Stomach smooth muscle (tissue), 2 donors: ENCODE results near the gene BACE1.

ENCODE experiments used
- H3K27ac ChIP-seq: one replicate; pipeline ENCODE4 v1.7.0; 2013; ENCODE audit warnings: mild to moderate bottlenecking, low read length, inconsistent platforms
- H3K27me3 ChIP-seq, 2 donors: one replicate each; pipeline ENCODE4 v1.7.0; 2013; ENCODE audit warnings: low read length in 2 of 2; ENCODE audit not compliant: insufficient read depth in 2 of 2, control insufficient read depth in 1 of 2
- H3K36me3 ChIP-seq, 2 donors: one replicate each; pipeline ENCODE4 v1.7.0; 2013; ENCODE audit warnings: low read length in 2 of 2; ENCODE audit not compliant: control insufficient read depth in 2 of 2, insufficient read depth in 2 of 2
- H3K4me1 ChIP-seq: one replicate; pipeline ENCODE4 v1.7.0; 2013; ENCODE audit warnings: low read length; ENCODE audit not compliant: control insufficient read depth, insufficient read depth
- H3K4me3 ChIP-seq, 2 donors: one replicate each; pipeline ENCODE4 v1.7.0; 2013; ENCODE audit warnings: low read length in 2 of 2
- H3K9ac ChIP-seq, 2 donors: one replicate each; pipeline ENCODE4 v1.7.0; 2013; ENCODE audit warnings: low read length in 2 of 2, mild to moderate bottlenecking in 1 of 2
- H3K9me3 ChIP-seq, 2 donors: one replicate each; pipeline ENCODE4 v1.7.0; 2013; ENCODE audit warnings: low read length in 2 of 2; ENCODE audit not compliant: control insufficient read depth in 2 of 2
- donor health status: healthy.
- donor health status: Pancreatic carcinoma.

Gene BACE1

DNA sequence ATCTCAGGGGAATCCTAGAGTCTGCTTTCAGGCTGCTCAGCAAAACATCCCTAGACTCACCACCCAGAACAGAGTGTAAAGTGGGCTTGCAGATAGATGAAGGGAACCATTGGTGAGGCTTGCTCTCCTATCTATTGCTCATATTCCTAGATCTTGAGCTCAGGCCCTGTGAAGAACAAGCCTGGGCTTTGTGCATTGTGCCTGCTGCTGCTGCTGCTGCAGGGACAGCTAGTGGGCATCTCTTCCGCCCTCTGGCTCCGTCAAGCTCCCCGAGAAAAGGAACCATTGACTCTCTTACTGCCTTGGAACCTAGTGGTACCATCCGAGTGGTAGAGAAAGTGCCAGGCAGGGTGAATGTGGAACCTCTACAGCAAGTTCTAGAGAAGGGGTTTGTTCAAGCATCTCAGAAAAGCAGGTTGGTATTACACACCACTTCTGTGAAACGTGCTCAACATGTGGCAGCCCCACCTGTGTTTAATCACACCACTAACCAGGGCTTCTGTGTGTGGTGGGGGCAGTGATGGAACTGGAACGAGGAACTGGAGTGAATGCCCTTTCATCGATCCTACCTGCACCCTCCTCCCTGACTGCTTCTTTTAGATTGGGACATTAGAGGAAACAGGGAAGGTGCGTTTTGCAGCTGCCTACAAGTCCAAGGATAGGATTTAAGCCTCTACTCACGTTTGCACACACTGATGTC, 20.5 kb downstream of the BACE1 start:
- H3K27ac ChIP-seq, result no peak overlapping the region

DNA sequence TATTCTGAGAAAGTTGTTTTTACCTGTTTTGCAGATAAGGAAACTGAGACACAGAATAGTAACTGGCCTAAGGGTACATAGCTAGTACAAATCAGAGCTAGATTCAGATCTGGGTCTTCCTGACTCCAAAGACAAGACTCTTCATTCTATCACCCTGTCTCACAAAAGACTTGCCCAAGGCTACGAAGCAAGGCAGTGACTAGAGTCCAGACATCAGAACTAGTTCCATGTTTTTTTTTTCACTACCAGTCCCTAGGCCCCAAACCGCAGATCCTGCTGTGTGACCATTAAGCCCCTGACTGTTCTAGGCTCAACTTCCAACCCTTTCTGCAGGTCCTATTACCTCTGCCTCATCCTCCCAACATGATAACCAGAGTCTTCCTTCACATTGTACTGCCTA, 23.4 kb downstream of the BACE1 start:
- Histone ChIP-seq H3K27ac (no peak overlapping the region), H3K27me3 (no peaks in the 10 kb centered on the region), H3K9ac (no peak overlapping the region), H3K36me3 (peaks cover 37 to 41% of the 10 kb centered on the region in 2 donors), H3K9me3 (no peaks in the 10 kb centered on the region), H3K4me3 (no peak overlapping the region), H3K4me1 (no peaks in the 10 kb centered on the region)

More for the DNA sequence above, 20.5 kb downstream of the BACE1 start:
- H3K9ac ChIP-seq, result no peak overlapping the region
- no peaks in the 10 kb centered on the region for H3K9me3 ChIP-seq
- no peaks in the 10 kb centered on the region for H3K27me3 ChIP-seq
- no peak overlapping the region for H3K4me3 ChIP-seq
- H3K4me1 ChIP-seq, result peaks cover 9% of the 10 kb centered on the region
- H3K36me3 ChIP-seq, result peaks cover 18 to 26% of the 10 kb centered on the region in 2 donors

- peaks cover 40 to 43% of the 10 kb centered on the region in 2 donors for H3K36me3 ChIP-seq
- H3K27ac ChIP-seq, result no peak within 1 kb of the TSS
- H3K27me3 ChIP-seq, result no peaks in the 10 kb centered on the region
These were observed 25.2 kb downstream of the BACE1 start, which contains the start of gene BACE1-AS for GRCh38 chr11:117290809-117291396. BACE1-AS (plus strand) TSS chr11:117291346.

DNA sequence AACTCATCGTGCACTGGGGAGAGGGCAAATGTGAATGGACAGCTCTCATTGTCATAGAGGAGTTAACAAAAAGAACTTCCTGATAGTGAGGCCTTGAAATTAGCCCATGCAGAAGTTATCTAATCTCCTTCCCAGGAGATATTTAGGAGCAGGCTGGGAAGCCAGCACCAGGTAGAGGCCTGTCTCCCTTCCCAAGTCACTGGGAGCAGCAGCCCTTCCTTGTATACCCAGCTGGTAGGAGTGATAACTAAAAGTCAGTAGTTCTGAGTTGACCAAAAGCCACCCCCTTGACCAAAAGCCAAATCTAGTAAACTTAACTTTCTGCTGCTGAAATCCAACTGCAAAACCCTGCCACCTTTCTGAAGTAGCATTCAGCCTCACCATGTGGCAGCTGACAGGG, 26.3 kb downstream of the BACE1 start:
- no peaks in the 10 kb centered on the region for H3K9me3 ChIP-seq
- no peak overlapping the region for H3K9ac ChIP-seq
- no peaks in the 10 kb centered on the region for H3K27me3 ChIP-seq
- peaks cover 47 to 48% of the 10 kb centered on the region in 2 donors for H3K36me3 ChIP-seq
- no peak overlapping the region for H3K27ac ChIP-seq
- H3K4me1 ChIP-seq, result no peaks in the 10 kb centered on the region
- H3K4me3 ChIP-seq, result no peak overlapping the region

More at GRCh38 chr11:117290809-117291396, 25.2 kb downstream of the BACE1 start, which contains the start of gene BACE1-AS:
- Histone ChIP-seq H3K4me3 (no peak within 1 kb of the TSS), H3K9me3 (no peaks in the 10 kb centered on the region), H3K9ac (no peak within 1 kb of the TSS), H3K4me1 (no peaks in the 10 kb centered on the region)

DNA sequence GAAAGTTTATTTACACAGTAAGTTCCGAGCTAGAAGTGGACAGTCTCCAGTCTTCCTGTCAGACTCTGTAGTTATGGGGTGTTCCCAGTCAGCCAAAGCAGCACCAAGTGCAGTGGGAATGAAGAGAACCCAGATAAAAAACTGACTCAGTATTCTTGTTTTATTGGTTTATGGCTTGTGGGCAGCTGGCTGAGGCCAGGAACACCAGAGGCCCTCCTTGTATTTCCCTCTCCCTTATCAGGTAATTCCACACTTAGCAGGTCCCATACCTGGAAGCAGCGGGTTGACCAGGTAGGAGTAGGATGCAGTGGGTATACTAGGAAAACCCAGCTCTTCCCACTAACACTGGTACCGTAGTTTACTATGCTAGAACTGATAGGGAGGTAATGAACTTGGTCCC, 28.4 kb downstream of the BACE1 start:
- Histone ChIP-seq H3K27ac (no peak overlapping the region), H3K9me3 (no peaks in the 10 kb centered on the region), H3K4me3 (no peak overlapping the region), H3K27me3 (no peaks in the 10 kb centered on the region), H3K36me3 (peaks cover 51 to 52% of the 10 kb centered on the region in 2 donors), H3K4me1 (no peaks in the 10 kb centered on the region), H3K9ac (no peak overlapping the region)

DNA sequence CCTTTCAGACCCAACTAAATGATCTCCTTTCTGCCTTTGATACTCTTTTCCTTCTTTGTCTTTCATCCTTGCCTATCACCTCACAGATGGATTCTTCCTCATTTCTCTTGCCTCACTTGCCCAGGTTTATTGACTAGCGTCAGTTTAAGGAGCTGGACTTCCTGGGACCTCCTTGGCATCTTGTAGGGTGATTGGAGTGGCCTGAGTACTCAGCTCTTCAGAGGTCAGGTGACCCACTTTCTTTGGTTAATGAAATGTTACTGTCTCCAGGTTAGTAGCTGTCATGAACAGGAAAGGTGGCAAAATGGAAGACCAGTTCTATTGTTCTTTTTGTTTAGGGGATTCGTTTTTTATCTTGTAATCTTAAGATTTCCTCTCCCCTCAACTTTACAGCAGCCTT, 29.5 kb downstream of the BACE1 start:
- no peaks in the 10 kb centered on the region for H3K9me3 ChIP-seq
- no peaks in the 10 kb centered on the region for H3K27me3 ChIP-seq
- no peak overlapping the region for H3K27ac ChIP-seq
- no peak overlapping the region for H3K4me3 ChIP-seq
- no peaks in the 10 kb centered on the region for H3K4me1 ChIP-seq
- H3K36me3 ChIP-seq, result peaks cover 57 to 58% of the 10 kb centered on the region in 2 donors
- H3K9ac ChIP-seq, result no peak overlapping the region

DNA sequence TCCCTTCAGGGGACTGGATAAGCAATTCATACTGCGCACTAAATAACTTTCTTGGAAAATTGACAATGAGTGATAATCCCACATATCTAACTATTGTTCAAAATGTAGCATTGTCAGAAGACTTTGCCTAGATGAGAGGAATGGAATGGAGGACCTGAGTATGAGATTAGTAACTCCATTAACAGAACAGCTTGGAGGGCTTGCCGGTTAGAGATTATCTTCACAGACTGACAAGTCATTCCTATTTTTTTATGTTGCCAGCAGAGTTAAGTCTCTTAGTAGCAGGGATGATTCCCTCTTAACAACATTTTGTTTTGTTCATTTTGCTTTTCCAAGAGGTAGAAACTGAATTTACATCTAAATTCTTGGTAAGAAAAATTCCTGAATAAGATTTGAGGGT, 32.0 kb downstream of the BACE1 start:
- no peak overlapping the region for H3K27ac ChIP-seq
- no peak overlapping the region for H3K9ac ChIP-seq
- no peaks in the 10 kb centered on the region for H3K9me3 ChIP-seq
- H3K36me3 ChIP-seq, result peaks cover 44 to 48% of the 10 kb centered on the region in 2 donors
- no peak overlapping the region for H3K4me3 ChIP-seq
- no peaks in the 10 kb centered on the region for H3K4me1 ChIP-seq
- H3K27me3 ChIP-seq, result no peaks in the 10 kb centered on the region

DNA sequence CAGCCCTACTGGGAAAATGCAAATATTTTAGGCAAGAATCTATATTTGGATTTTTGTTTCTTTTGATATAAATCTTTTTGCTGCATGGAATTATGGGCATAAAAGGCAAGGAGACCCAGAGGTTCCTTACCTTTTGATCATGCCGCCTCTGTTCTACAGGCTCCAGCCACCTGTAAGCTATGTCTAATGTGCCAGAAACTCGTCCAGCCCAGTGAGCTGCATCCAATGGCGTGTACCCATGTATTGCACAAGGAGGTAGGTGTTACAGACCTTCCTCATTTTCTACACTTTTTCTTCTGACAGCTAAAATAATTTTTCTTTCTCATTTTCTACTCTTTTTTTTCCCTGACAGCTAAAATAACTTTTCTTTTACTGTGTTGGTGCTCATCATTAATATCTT, 33.1 kb downstream of the BACE1 start:
- no peaks in the 10 kb centered on the region for H3K27me3 ChIP-seq

GRCh38 chr11:117281869-117282268, 34.2 kb downstream of the BACE1 start:
- H3K27ac ChIP-seq, result no peak overlapping the region
- H3K36me3 ChIP-seq, result peaks cover 37 to 42% of the 10 kb centered on the region in 2 donors
- no peaks in the 10 kb centered on the region for H3K9me3 ChIP-seq
- H3K9ac ChIP-seq, result no peak overlapping the region
- H3K4me1 ChIP-seq, result no peaks in the 10 kb centered on the region
- no peaks in the 10 kb centered on the region for H3K27me3 ChIP-seq
- H3K4me3 ChIP-seq, result no peak overlapping the region

More for the DNA sequence above, 33.1 kb downstream of the BACE1 start:
- H3K9ac ChIP-seq, result no peak overlapping the region
- H3K27ac ChIP-seq, result no peak overlapping the region
- H3K36me3 ChIP-seq, result peaks cover 42 to 46% of the 10 kb centered on the region in 2 donors
- no peaks in the 10 kb centered on the region for H3K4me1 ChIP-seq
- no peak overlapping the region for H3K4me3 ChIP-seq
- H3K9me3 ChIP-seq, result no peaks in the 10 kb centered on the region

DNA sequence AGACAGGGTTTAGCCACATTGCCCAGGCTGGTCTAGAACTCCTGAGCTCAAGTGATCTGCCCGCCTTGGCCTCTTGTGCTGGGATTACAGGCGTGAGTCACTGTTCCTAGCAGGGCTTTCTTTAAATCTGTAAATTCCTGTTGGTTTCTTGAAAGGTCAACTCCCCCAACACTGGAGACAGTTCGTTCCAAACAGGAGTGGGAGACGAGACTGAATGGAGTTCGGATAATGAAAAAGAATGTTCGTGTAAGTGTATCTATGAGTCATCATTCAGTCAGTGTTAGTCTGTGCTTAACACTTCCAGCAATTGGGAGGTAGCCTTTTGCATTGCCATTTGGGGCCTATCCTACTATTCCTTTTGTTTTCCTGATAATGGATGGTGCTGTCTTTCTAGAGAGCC, 34.9 kb downstream of the BACE1 start:
- no peak overlapping the region for H3K4me3 ChIP-seq
- H3K9ac ChIP-seq, result no peak overlapping the region
- H3K27me3 ChIP-seq, result no peaks in the 10 kb centered on the region
- H3K4me1 ChIP-seq, result no peaks in the 10 kb centered on the region
- peaks cover 37 to 40% of the 10 kb centered on the region in 2 donors for H3K36me3 ChIP-seq
- H3K27ac ChIP-seq, result no peak overlapping the region
- no peaks in the 10 kb centered on the region for H3K9me3 ChIP-seq
